ENCODE results near the gene NPFFR2.

- TF ChIP-seq, protein P1, sequence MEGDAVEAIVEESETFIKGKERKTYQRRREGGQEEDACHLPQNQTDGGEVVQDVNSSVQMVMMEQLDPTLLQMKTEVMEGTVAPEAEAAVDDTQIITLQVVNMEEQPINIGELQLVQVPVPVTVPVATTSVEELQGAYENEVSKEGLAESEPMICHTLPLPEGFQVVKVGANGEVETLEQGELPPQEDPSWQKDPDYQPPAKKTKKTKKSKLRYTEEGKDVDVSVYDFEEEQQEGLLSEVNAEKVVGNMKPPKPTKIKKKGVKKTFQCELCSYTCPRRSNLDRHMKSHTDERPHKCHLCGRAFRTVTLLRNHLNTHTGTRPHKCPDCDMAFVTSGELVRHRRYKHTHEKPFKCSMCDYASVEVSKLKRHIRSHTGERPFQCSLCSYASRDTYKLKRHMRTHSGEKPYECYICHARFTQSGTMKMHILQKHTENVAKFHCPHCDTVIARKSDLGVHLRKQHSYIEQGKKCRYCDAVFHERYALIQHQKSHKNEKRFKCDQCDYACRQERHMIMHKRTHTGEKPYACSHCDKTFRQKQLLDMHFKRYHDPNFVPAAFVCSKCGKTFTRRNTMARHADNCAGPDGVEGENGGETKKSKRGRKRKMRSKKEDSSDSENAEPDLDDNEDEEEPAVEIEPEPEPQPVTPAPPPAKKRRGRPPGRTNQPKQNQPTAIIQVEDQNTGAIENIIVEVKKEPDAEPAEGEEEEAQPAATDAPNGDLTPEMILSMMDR (IDR thresholded peaks at IDR 0.05), result no peak
- TF ChIP-seq POLR2A (IDR thresholded peaks at IDR 0.05), result no peak
- TF ChIP-seq EP300 (IDR thresholded peaks at IDR 0.05), result no peak
These were observed 9.2 kb upstream of the NPFFR2 start for GRCh38 chr4:72022553-72022952.

Measured in gastroesophageal sphincter (tissue), 3 donors.